GM12875 (cell line): ENCODE data around the gene CNEP1R1.
"Not testable (repeated sequence)": the region's sequence is repeated elsewhere in the genome, so short reads cannot be mapped to it uniquely, and the experiment has no call there.

ENCODE experiments used
- H3K4me3 ChIP-seq: one replicate; pipeline ENCODE4 v1.5.1; 2011; ENCODE audit warnings: low read depth, low read length, control low read depth
- CTCF ChIP-seq: IDR thresholded peaks from 2 replicates; pipeline ENCODE4 v1.5.1; 2011; ENCODE audit warnings: low read depth, mild to moderate bottlenecking, control low read depth, inconsistent platforms, low read length, moderate library complexity, borderline replicate concordance; ENCODE audit not compliant: insufficient read depth

Gene CNEP1R1

GRCh38 chr16:50002190-50002589 lies 22.8 kb upstream of the CNEP1R1 start:
- no peak for TF ChIP-seq CTCF
- no peak overlapping the region for H3K4me3 ChIP-seq

- no peak for TF ChIP-seq CTCF
- H3K4me3 ChIP-seq: no peak overlapping the region
Observed at GRCh38 chr16:50004239-50004638, 20.8 kb upstream of the CNEP1R1 start.

GRCh38 chr16:50006964-50007363 lies 18.1 kb upstream of the CNEP1R1 start:
- no peak overlapping the region for H3K4me3 ChIP-seq
- TF ChIP-seq CTCF: no peak

- no peak overlapping the region for H3K4me3 ChIP-seq
- no peak for TF ChIP-seq CTCF
Observed at GRCh38 chr16:50007744-50008143, 17.3 kb upstream of the CNEP1R1 start.

- TF ChIP-seq CTCF: no peak
- H3K4me3 ChIP-seq: no peak overlapping the region
Observed at GRCh38 chr16:50010212-50010611, 14.8 kb upstream of the CNEP1R1 start.

GRCh38 chr16:50011707-50012106 lies 13.3 kb upstream of the CNEP1R1 start:
- TF ChIP-seq CTCF: no peak
- no peak overlapping the region for H3K4me3 ChIP-seq

GRCh38 chr16:50012182-50012581 lies 12.8 kb upstream of the CNEP1R1 start:
- no peak overlapping the region for H3K4me3 ChIP-seq
- TF ChIP-seq CTCF: no peak

- not testable (repeated sequence) for H3K4me3 ChIP-seq
Observed at GRCh38 chr16:50014211-50014610, 10.8 kb upstream of the CNEP1R1 start.
